ENCODE results near the gene UNC13B.

DNA sequence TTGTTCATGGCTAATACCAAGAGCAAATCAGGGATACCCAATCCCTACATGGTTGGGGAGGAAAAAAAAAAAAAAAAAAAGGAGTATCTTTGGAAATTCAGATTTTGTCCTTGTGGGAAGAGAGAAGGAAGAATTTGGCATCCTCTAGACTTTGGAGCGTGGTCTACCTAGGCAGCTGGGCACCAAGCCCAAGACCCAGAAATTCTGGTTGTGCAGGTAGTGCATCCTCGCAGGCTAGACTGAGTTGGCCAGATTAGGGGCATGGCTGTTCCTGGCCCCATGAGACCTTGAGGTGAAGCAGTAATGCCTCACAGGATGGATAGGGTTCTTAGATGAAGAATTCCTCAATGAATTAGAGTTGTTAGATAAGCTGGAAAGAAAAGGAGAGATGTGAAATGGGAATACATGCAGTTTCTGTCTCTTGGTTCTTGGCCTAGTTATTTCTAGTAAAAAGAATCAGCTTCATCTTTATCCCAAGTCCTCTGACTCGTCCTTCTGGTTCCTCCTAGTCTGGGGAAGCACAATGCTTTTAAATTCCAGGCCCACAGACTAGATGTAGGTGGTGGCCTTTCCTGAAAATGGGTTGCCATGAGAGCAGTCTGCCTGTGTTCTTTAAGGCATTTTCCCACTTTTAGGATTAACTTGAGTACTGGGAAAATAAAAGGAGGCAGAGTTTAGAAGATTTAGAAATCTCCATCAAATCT lies 187.6 kb downstream of the UNC13B start:
- TF ChIP-seq, protein P1, sequence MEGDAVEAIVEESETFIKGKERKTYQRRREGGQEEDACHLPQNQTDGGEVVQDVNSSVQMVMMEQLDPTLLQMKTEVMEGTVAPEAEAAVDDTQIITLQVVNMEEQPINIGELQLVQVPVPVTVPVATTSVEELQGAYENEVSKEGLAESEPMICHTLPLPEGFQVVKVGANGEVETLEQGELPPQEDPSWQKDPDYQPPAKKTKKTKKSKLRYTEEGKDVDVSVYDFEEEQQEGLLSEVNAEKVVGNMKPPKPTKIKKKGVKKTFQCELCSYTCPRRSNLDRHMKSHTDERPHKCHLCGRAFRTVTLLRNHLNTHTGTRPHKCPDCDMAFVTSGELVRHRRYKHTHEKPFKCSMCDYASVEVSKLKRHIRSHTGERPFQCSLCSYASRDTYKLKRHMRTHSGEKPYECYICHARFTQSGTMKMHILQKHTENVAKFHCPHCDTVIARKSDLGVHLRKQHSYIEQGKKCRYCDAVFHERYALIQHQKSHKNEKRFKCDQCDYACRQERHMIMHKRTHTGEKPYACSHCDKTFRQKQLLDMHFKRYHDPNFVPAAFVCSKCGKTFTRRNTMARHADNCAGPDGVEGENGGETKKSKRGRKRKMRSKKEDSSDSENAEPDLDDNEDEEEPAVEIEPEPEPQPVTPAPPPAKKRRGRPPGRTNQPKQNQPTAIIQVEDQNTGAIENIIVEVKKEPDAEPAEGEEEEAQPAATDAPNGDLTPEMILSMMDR (IDR thresholded peaks at IDR 0.05; ENCODE audit: insufficient read depth, low read depth, low read length), result no peak
- TF ChIP-seq EZH2 (IDR thresholded peaks at IDR 0.05; ENCODE audit: insufficient read depth, low read length), result no peak

Data from astrocyte (in vitro differentiated cells and primary cell).